HG03575 (cell line): ENCODE results near the gene GEMIN2.
"Not testable (repeated sequence)": the region's sequence is repeated elsewhere in the genome, so short reads cannot be mapped to it uniquely, and the experiment has no call there.

ENCODE experiments used
- ATAC-seq: cut with Tn5 transposase; IDR thresholded peaks from one replicate; pipeline ENCODE4 v1.9.1; 2021; ENCODE audit not compliant: unreplicated experiment, insufficient number of reproducible peaks, low FRiP score; ENCODE audit errors: extremely low read depth

The GEMIN2 gene

GRCh38 chr14:39114073-39114838 lies at the start of gene GEMIN2:
GEMIN2 (plus strand) TSS chr14:39114323; CDS start chr14:39114339, 16 bp downstream.
- peak; percentile 40 for ATAC-seq

DNA sequence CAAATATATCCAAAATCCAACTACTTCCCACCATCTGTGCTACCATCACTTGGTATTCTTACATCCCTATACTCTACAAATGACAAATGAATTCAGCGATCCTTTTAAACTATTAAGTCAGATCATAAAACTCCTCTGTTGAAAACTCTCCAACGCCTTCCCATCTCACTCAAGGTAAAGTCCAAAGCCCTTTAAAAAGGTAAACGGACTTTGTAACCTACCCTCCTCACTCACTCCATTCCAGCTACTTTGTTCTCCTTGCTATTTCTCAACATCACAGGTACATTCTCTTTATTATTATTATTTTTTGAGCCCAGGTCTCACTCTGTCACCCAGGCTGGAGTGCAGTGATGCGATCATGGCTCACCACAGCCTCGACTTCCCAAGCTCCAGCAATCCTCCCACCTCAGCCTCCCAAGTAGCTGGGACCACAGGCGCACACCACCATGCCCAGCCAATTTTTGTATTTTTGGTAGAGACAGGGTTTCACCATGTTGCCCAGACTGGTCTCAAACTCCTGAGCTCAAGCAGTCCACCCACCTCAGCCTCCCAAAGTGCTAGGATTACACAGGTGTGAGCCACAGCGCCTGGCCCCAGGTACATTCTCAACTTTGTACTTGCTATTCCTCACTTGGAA lies 44.8 kb upstream of the GEMIN2 start:
- ATAC-seq: not testable (repeated sequence)

- no peak for ATAC-seq
Measured at GRCh38 chr14:39069923-39070322, 44.2 kb upstream of the GEMIN2 start.

- no peak for ATAC-seq
Measured at GRCh38 chr14:39071096-39071495, 43.0 kb upstream of the GEMIN2 start.

- ATAC-seq: no peak
Measured at GRCh38 chr14:39080886-39081285, 33.2 kb upstream of the GEMIN2 start.

- ATAC-seq: no peak
Measured at GRCh38 chr14:39083127-39083526, 31.0 kb upstream of the GEMIN2 start.

- ATAC-seq: no peak
Measured at GRCh38 chr14:39085933-39086332, 28.2 kb upstream of the GEMIN2 start.

GRCh38 chr14:39087493-39087892 lies 26.6 kb upstream of the GEMIN2 start:
- ATAC-seq: no peak

GRCh38 chr14:39090548-39091111 lies 23.5 kb upstream of the GEMIN2 start:
- no peak for ATAC-seq

- ATAC-seq: no peak
Measured at GRCh38 chr14:39091716-39092115, 22.4 kb upstream of the GEMIN2 start.

DNA sequence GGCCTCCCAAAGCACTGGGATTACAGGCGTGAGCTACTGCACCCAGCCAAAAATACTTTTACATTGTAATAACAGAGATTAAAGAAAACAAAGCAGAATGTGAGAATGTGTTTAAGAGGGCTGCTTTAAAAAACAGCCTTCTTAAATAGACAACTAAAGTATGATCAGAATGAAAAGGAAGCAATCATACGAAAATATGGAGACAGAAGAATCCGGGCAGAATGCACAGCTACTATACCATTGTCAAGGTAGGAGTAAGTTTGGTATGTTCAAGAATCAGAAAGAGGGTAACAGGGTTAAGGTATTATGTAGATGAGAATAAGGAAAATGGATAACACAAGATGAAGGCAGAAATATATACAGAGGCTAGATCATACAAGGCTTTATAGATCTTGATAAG lies 19.6 kb upstream of the GEMIN2 start:
- no peak for ATAC-seq

GRCh38 chr14:39097159-39097558 lies 17.0 kb upstream of the GEMIN2 start:
- no peak for ATAC-seq

DNA sequence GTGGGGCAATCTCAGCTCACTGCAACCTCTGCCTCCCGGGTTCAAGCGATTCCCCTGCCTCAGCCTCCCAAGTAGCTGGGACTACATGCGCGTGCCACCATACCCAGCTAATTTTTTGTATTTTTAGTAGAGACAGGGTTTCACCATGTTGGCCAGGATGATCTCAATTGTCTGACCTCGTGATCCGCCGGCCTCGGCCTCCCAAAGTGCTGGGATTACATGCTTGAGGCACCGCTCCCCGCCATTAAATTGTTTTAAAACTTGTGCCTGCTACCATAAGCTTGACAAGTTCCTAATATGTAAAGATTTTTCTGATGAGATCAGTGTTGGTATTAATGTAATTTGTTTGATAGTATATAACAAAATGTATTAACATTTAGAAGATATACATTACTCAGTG lies 14.9 kb upstream of the GEMIN2 start:
- not testable (repeated sequence) for ATAC-seq

DNA sequence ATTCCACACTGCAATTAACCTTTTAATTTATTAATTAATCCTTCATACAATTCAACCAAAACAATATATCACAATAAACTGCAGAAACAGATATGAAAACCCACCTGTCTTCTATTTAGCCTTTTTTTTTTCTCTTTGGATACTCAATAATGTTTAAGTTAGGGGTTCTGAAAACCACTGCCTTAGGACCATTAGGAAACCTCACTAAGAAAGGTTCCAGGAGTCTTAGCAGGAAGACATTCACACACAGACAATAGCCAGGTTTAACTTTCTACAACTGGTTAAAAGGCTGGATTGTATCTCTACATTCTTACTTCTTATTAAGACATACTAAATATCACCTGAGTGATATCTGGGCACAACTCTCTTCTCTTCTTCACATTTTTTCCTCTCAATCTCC lies 14.4 kb upstream of the GEMIN2 start:
- ATAC-seq: no peak

- ATAC-seq: no peak
Measured at GRCh38 chr14:39102265-39102968, 11.7 kb upstream of the GEMIN2 start.

DNA sequence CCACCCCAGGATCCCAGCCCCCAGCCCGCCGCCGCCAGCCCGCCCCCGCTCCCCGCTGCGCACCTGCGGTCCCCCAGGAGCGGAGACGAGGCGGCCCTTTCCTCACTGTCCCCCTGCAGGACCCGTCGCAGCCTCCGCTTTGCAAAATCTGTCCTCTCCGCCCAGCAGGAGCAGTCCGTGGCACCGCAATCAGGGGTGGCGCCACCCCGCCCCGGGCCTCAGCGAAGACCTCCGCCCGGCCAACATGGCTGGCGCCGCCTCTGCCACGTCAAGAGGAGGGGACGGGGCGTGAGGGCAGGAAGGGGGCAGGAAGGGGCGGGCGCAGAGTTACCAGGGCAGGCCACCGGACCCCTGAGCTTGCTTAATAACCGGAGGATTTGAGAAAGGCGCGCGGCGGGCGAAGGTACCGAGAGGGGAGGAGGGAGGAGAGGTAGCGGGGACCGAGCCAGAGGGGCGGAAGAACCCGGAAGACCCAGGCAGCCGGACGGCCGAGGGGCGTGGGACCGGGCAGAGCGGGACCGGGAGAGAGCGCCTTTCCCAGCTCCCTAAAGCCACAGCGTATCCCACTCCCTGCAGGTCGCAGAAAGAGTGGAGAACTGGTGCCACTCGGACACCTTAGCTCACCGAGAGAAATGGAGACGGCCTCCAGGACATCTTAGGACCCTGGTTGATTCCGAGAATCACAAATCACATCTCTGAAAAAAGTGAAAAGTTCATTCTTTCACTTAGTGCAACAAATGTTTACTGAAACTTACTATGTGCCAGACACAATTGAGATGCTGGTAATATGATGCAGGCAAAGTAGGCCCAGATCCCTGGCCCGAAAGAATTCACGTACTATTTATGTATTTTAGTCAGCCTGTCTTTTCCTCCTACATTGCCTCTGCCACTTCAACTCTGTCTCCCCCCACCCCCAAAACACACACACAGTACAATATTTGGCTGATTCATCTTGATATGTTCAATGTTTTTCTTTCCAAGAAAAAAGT lies 10.9 kb upstream of the GEMIN2 start, which contains the start of gene SEC23A:
TSS of gene SEC23A (minus strand) at position 267 of the 989 bp plus-strand sequence. CDS start 7,117 bp downstream, outside the sequence.
- peak; percentile 40 for ATAC-seq

GRCh38 chr14:39104078-39104801 lies 9.9 kb upstream of the GEMIN2 start:
- not testable (repeated sequence) for ATAC-seq

DNA sequence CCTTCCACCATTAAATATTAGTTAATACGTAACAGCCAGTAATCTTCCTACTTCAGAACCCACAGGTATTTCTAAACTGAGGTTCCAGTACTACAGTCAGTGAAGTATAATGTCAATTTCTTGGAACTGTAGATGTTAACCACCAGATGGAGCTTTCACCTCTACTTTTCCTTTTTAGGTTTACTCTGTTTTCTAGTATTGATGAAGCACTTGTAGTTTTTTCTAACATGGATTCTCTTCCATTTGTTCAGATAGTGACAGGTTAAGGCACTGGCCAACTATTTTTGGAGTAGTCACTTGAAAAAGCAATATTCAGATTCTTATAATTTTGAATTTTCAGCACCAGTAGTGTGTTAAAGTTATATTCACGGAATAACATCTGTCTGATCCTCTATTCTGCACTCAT lies 6.5 kb upstream of the GEMIN2 start:
- no peak for ATAC-seq
